Hepatocyte (in vitro differentiated cells): ENCODE results near the gene LRCH4. TPM values are rescaled to one million over a fixed set of nuclear protein-coding genes. Genes with fewer than 3 reads are reported as not detected.

Experiments used
- DNase-seq: peaks from one replicate; pipeline ENCODE4 v3.0.0-alpha.2; 2016; ENCODE audit warnings: low spot score
- H2AFZ ChIP-seq: fragments of 200-600 bp; sonication (generic); 2 replicates; pipeline ENCODE4 v1.6.0; 2016; ENCODE audit warnings: antibody characterized with exemption, mild to moderate bottlenecking
- H3K27ac ChIP-seq: fragments of 200-600 bp; sonication (generic); 2 replicates; pipeline ENCODE4 v1.5.1; 2016; ENCODE audit warnings: mild to moderate bottlenecking
- H3K27me3 ChIP-seq: fragments of 200-600 bp; sonication (generic); 2 replicates; pipeline ENCODE4 v1.6.1; 2016
- H3K36me3 ChIP-seq: fragments of 200-600 bp; sonication (generic); replicated peaks from 2 replicates; pipeline ENCODE4 v1.5.1; 2016; ENCODE audit warnings: low read depth; ENCODE audit not compliant: insufficient read depth
- H3K4me1 ChIP-seq: fragments of 200-600 bp; sonication (generic); 2 replicates; pipeline ENCODE4 v1.5.1; 2016; ENCODE audit warnings: mild to moderate bottlenecking, moderate library complexity; ENCODE audit not compliant: insufficient read depth
- H3K4me2 ChIP-seq: fragments of 200-600 bp; sonication (generic); 2 replicates; pipeline ENCODE4 v1.6.0; 2016
- H3K4me3 ChIP-seq: fragments of 200-600 bp; sonication (generic); 2 replicates; pipeline ENCODE4 v1.5.1; 2016; ENCODE audit warnings: mild to moderate bottlenecking
- H3K79me2 ChIP-seq: fragments of 200-600 bp; sonication (generic); 2 replicates; pipeline ENCODE4 v1.6.0; 2017; ENCODE audit warnings: mild to moderate bottlenecking
- H3K9me2 ChIP-seq: fragments of 200-600 bp; sonication (generic); replicated peaks from 2 replicates; pipeline ENCODE4 v1.6.0; 2017; ENCODE audit warnings: mild to moderate bottlenecking; ENCODE audit not compliant: insufficient read depth
- H3K9me3 ChIP-seq: fragments of 200-600 bp; sonication (generic); 2 replicates; pipeline ENCODE4 v1.5.1; 2016; ENCODE audit warnings: low read depth, mild to moderate bottlenecking
- H4K20me1 ChIP-seq: fragments of 200-600 bp; sonication (generic); 2 replicates; pipeline ENCODE4 v1.6.0; 2016; ENCODE audit warnings: mild to moderate bottlenecking; ENCODE audit not compliant: insufficient read depth, poor library complexity, severe bottlenecking
- EZH2 ChIP-seq: fragments of 200-600 bp; sonication (generic); IDR thresholded peaks from 2 replicates; pipeline ENCODE4 v1.6.1; 2016; ENCODE audit warnings: antibody characterized with exemption, mild to moderate bottlenecking, borderline replicate concordance
- EZH2phosphoT487 ChIP-seq: fragments of 200-600 bp; sonication (generic); IDR thresholded peaks from one replicate; pipeline ENCODE4 v1.6.1; 2018; ENCODE audit warnings: antibody characterized with exemption, mild to moderate bottlenecking, low read depth, moderate library complexity; ENCODE audit not compliant: unreplicated experiment, severe bottlenecking
- WGBS: methylation state at CpG from one replicate; pipeline ENCODE4 v1.1.6; 2016; ENCODE audit warnings: low lambda C conversion rate; ENCODE audit errors: missing lambda C conversion rate; 5-methylcytosine and 5-hydroxymethylcytosine counted together
- polyA plus RNA-seq: library from polyadenylated mRNA; unstranded; fragments of >200 nt; fragmentation: Nextera tagmentation; extraction: Ambion mirVana; gene quantifications from 2 replicates; pipeline ENCODE4 v1.2.1, GENCODE V29; 2016
- total RNA-seq: library from RNA; depleted of rRNA; stranded (reverse); fragments of >200 nt; gene quantifications from 2 replicates; pipeline ENCODE4 v1.2.3, GENCODE V29; 2014
- TF ChIP-seq, protein P1 (sequence below): fragments of 200-600 bp; sonication (generic); IDR thresholded peaks from 2 replicates; pipeline ENCODE4 v1.5.1; 2016; ENCODE audit warnings: antibody characterized with exemption, mild to moderate bottlenecking; ENCODE audit not compliant: poor library complexity

LRCH4 gene
- total and polyA plus RNA-seq, 2 experiments from 2014 or later = 40.3 to 105 TPM

DNA sequence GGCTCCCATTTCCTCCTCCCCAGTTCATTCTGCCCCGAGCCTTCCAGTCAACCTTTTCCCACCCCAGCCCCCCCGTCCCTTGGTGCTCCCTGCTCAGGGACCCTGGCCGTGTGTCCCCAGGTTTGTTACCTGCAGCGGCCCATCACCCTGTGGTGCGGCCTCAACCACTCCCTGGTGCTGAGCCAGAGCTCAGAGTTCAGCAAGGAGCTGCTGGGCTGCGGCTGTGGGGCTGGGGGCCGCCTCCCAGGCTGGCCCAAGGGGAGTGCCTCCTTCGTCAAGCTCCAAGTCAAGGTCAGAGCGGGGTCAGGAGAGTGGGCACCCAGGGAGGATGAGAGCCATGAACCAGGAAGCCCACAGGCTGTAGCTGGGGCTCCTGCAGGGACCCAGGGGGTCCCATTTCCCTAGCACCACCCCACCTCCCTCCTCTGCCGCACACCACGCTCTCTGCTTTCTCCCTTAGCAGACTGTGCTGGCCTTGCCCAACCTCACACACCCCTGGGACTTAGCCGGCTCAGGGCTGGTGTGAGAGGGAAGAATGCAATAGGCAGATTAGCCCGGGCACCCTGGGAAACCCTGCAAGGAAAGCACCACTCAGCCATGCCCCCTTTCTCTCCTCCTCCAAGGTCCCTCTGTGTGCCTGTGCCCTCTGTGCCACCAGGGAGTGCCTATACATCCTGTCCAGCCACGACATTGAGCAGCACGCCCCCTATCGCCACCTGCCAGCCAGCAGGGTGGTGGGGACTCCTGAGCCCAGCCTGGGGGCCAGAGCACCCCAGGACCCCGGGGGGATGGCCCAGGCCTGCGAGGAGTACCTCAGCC is 14.2 kb upstream of the LRCH4 start:
- Histone ChIP-seq H3K4me3 (no peak overlapping the region), H4K20me1 (no peaks in the 10 kb centered on the region), H3K27ac (no peak overlapping the region), H3K27me3 (no peaks in the 10 kb centered on the region), H3K36me3 (no peaks in the 10 kb centered on the region), H3K9me2 (no peaks in the 10 kb centered on the region), H3K79me2 (peaks cover 3% of the 10 kb centered on the region), H3K4me2 (no peak overlapping the region), H2AFZ (no peak overlapping the region), H3K4me1 (peaks cover 7% of the 10 kb centered on the region), H3K9me3 (no peaks in the 10 kb centered on the region)
- no peak for DNase-seq
- no peak for TF ChIP-seq EZH2
- no peak for TF ChIP-seq EZH2phosphoT487
- TF ChIP-seq, protein P1, sequence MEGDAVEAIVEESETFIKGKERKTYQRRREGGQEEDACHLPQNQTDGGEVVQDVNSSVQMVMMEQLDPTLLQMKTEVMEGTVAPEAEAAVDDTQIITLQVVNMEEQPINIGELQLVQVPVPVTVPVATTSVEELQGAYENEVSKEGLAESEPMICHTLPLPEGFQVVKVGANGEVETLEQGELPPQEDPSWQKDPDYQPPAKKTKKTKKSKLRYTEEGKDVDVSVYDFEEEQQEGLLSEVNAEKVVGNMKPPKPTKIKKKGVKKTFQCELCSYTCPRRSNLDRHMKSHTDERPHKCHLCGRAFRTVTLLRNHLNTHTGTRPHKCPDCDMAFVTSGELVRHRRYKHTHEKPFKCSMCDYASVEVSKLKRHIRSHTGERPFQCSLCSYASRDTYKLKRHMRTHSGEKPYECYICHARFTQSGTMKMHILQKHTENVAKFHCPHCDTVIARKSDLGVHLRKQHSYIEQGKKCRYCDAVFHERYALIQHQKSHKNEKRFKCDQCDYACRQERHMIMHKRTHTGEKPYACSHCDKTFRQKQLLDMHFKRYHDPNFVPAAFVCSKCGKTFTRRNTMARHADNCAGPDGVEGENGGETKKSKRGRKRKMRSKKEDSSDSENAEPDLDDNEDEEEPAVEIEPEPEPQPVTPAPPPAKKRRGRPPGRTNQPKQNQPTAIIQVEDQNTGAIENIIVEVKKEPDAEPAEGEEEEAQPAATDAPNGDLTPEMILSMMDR = no peak
- WGBS = 84% methylated on average over 17 of the region's 18 CpGs

DNA sequence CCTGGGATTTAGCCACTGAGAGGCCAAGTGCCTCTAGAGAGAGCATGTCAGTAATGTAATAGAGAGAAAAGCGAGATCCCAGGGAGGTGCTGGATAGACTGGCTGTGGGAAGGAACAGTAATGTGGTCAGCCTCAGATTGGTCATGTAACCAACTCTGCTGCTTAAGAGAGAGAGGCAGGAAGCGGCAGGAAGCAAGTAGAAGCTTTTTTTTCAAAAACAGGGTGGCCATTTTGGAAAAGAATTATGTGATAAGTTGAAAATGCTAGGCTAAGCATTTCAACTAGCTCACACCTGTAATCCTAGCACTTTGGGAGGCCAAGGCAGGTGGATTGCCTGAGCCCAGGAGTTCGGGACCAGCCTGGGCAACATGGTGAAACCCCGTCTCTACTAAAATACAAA is 12.5 kb upstream of the LRCH4 start:
- TF ChIP-seq EZH2 = no peak
- TF ChIP-seq, protein P1 = no peak
- TF ChIP-seq EZH2phosphoT487 = no peak
- DNase-seq = no peak
- Histone ChIP-seq H3K27ac (no peak overlapping the region), H3K4me2 (no peak overlapping the region), H2AFZ (no peak overlapping the region), H4K20me1 (no peaks in the 10 kb centered on the region), H3K9me2 (no peaks in the 10 kb centered on the region), H3K4me1 (peaks cover 3% of the 10 kb centered on the region), H3K79me2 (peaks cover 3% of the 10 kb centered on the region), H3K36me3 (no peaks in the 10 kb centered on the region), H3K9me3 (no peaks in the 10 kb centered on the region), H3K27me3 (no peaks in the 10 kb centered on the region), H3K4me3 (no peak overlapping the region)
- WGBS = 95% methylated on average over 4 of the region's 4 CpGs

DNA sequence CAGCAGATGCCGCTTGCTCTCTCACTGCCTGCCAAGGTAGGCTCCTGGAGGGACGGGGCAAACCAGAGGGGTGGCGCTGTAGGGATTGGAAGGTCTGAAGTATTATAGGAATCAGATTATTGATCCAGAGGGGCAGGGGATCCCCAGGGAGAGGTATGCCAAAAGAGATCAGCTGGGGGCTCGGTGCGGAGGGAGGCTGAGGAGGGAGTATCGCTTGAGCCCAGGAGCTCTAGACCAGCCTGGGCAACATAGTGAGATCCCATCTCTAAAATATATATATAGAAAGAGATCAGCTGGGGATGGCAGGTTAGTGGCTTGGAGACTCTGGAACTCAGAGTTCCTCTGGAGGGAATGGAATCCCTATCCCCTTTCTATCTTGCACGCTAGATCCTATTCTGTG is 9.3 kb upstream of the LRCH4 start:
- Histone ChIP-seq H3K9me3 (no peaks in the 10 kb centered on the region), H3K4me2 (no peak overlapping the region), H3K4me3 (no peak overlapping the region), H3K4me1 (peaks cover 5% of the 10 kb centered on the region), H2AFZ (no peak overlapping the region), H3K27me3 (no peaks in the 10 kb centered on the region), H3K79me2 (no peaks in the 10 kb centered on the region), H3K27ac (no peak overlapping the region), H3K36me3 (no peaks in the 10 kb centered on the region), H4K20me1 (no peaks in the 10 kb centered on the region), H3K9me2 (no peaks in the 10 kb centered on the region)
- no peak for DNase-seq
- over 99% methylated on average over 7 of the region's 7 CpGs for WGBS
- no peak for TF ChIP-seq EZH2
- TF ChIP-seq EZH2phosphoT487 = no peak
- TF ChIP-seq, protein P1 = no peak
